Psoas muscle (tissue), 8 donors: ENCODE results near the gene CAMTA1. TPM values are rescaled to one million over a fixed set of nuclear protein-coding genes. Genes with fewer than 3 reads are reported as not detected.

ENCODE experiments used
- ATAC-seq, 4 donors: fragments of 200-7000 bp; cut with Tn5 transposase; one replicate each; pipeline ENCODE4 v1.9.1; 2020; ENCODE audit warnings: moderate library complexity in 3 of 4, mild to moderate bottlenecking in 2 of 4
- DNase-seq, 2 donors: peaks; one replicate each; pipeline ENCODE4 v3.0.0-alpha.2; 2020
- H3K27ac ChIP-seq: fragments of 200-600 bp; one replicate; pipeline ENCODE4 v1.8.0; 2022
- H3K27me3 ChIP-seq, 3 donors: fragments of 200-600 bp in 1 of 3; one replicate each; pipeline versions ENCODE4 v1.6.1 to v1.8.0; 2013 to 2022; ENCODE audit warnings: low read length in 2 of 3, mild to moderate bottlenecking in 2 of 3, moderate library complexity in 1 of 3; ENCODE audit not compliant: insufficient read depth in 3 of 3
- H3K36me3 ChIP-seq, 2 donors: fragments of 200-600 bp in 1 of 2; one replicate each; pipeline versions ENCODE4 v1.6.1 to v1.8.0; 2013 to 2022; ENCODE audit warnings: low read depth in 1 of 2, mild to moderate bottlenecking in 1 of 2, moderate library complexity in 1 of 2; ENCODE audit not compliant: insufficient read depth in 1 of 2
- H3K4me1 ChIP-seq: fragments of 200-600 bp; one replicate; pipeline ENCODE4 v1.8.0; 2022
- H3K4me3 ChIP-seq: fragments of 200-600 bp; one replicate; pipeline ENCODE4 v1.8.0; 2022; ENCODE audit warnings: mild to moderate bottlenecking
- H3K9me3 ChIP-seq: fragments of 200-600 bp; one replicate; pipeline ENCODE4 v1.8.0; 2022
- CTCF ChIP-seq: fragments of 200-600 bp; IDR thresholded peaks from one replicate; pipeline ENCODE4 v1.8.0; 2022; ENCODE audit warnings: antibody characterized with exemption
- WGBS, 3 donors: extraction: QIAGEN DNeasy Blood & Tissue Kit; methylation state at CpG; one replicate each; pipeline versions ENCODE4 v1.1.6 to v1.1.7; 2013; 5-methylcytosine and 5-hydroxymethylcytosine counted together
- intact Hi-C, 2 donors: fragments of 100-400 bp; cut with DNase I; formaldehyde crosslinking; loops; one replicate each; pipeline versions ENCODE4 v1.11.0 to v1.14.2; 2022
- polyA plus RNA-seq, 3 donors: library from polyadenylated mRNA; stranded (reverse); fragments of 200-250 nt; gene quantifications; one replicate each; pipeline ENCODE4 v1.2.3, GENCODE V29; 2013
- total RNA-seq, 4 donors: library from RNA; stranded (reverse); fragmentation: NEBNext Ultra II Directional in 2 of 4; extraction: Animal tissue kit (Norgen Biotek cat#: 25700) in 2 of 4; gene quantifications; one replicate each; pipeline versions ENCODE4 v1.2.1 to v1.2.4, GENCODE V29; 2021 to 2023
- donor health status: healthy with polysubstance abuse.
- donor health status: DM: no; HTN: no; CAD: no; lungs with moderate emphysema.
- donor health status: Bipolar disorder and iron deficiency.
- donor health status: healthy.
- donor health status: DM: yes; HTN: yes; CAD: no.
- donor health status: DM: no; HTN: no; CAD: no.
- donor health status: DM: no; HTN: no; CAD: no.
- donor health status: DM: yes; HTN: yes; CAD: no.

The CAMTA1 gene
- total and polyA plus RNA-seq, 7 donors, result 64.6 to 206 (median 76.5) TPM

DNA sequence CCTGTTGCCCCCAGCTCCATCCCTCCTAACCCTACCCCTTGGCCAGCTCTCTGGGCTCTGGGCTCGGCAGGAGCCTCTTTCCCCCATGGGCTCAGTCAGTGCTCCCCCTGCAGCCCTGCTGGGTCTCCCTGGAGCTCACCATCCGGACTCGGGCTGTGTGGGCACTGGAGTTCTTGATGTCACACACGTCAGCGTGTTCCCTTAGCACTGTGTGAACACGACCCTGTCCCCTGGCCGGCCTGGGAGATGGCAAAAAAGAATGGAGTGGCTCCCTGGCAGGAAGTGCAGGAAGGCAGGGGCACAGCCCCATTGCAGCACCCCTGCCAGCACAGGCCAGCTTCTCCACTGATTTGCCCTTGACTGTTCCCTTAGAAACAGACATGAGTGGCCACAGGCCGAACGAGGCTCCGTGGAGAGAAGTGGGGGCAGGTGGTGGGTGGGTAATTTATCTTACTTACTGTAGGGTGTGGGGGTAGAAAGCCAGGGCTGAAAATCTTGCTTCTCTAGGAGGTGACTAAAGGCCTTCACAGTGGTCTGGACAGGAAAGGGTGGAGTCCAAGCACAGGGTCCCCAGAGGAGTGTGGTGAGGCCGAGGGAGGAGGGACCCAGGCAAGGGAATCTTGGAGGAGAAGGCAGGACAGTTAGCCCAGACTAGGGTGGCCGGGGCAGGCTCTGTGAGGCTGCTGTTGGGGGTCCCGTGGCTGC lies 604.1 kb downstream of the CAMTA1 start:
- WGBS, 3 donors, result 26 to 33% (median 29%) methylated on average over 13 of the region's 13 CpGs
- Histone ChIP-seq H3K4me1 (no peaks in the 10 kb centered on the region), H3K27ac (peak overlapping the region; percentile 1), H3K9me3 (no peaks in the 10 kb centered on the region), H3K36me3 (no peaks in the 10 kb centered on the region), H3K4me3 (no peak overlapping the region), H3K27me3 (peaks cover 0 to 2% (median 0%) of the 10 kb centered on the region in 3 donors)
- DNase-seq (no peak), ATAC-seq (peak in 3 of 4 donors; percentile 17 to 27 (median 19))
- intact Hi-C loops, result no loop called here
- no peak for TF ChIP-seq CTCF

DNA sequence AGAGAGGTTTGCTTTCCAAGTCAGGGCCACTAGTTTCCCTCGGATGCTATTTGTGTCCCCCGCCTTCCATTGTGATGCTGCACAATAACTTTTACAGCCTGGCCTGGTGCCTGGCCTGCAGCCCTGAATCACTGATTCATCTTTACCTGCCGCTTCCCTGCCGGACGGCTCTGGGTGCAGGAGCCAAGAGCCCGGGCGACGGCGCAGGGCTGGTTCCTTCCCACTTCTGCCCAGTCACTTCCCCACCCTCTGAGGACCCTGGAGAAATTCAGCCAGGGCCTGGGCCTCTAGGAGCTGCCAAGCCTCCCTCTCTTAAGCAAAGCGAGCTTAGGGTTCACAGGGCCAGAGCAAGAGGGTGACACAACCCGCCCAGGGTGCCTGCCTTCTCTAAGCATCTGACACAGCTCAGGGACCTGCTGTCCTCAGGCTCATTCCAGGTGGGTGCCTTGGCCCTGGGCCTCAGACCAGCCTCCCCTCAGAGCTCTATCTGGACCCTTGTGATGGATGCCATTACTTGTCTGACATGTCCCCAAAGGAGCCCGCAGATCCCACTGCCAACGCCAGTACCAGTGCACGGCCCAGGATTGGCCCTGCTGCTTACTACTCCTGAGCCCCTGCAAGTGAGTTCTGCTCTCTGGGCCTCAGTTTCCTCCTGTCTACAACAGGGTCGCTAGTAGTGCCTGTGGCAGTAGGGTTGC lies 604.8 kb downstream of the CAMTA1 start:
- H3K27me3 ChIP-seq, result peaks cover 0 to 2% (median 0%) of the 10 kb centered on the region in 3 donors
- no peaks in the 10 kb centered on the region for H3K4me1 ChIP-seq
- ATAC-seq, result peak in 2 of 4 donors; percentile 16 to 30
- H3K9me3 ChIP-seq, result no peaks in the 10 kb centered on the region
- DNase-seq, result no peak
- WGBS, 3 donors, result 77 to 83% (median 77%) methylated on average over 15 of the region's 15 CpGs
- no peak overlapping the region for H3K4me3 ChIP-seq
- intact Hi-C loops, result no loop called here
- no peaks in the 10 kb centered on the region for H3K36me3 ChIP-seq
- TF ChIP-seq CTCF, result no peak
- no peak overlapping the region for H3K27ac ChIP-seq

DNA sequence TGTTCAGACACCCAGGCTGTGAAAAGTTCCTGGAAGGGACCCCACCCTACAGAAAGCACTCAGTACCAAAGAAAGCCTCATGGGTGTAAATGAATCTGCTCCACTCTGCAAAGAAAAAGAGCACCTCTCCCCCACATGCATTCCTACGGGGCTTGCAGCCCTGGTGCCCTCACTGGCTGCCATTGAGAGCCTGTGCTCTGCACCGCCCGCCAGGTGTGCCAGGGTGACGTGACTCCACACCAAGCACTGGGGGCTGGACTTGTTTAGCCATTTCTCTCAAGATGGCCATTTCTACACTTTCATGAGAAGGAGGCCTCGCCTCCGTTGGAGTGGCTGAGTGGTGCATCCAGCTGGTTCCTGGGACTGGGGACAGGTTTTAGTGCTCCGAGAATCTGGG lies 605.3 kb downstream of the CAMTA1 start:
- Histone ChIP-seq H3K27ac (no peak overlapping the region), H3K4me3 (no peak overlapping the region), H3K4me1 (no peaks in the 10 kb centered on the region), H3K9me3 (peaks cover 1% of the 10 kb centered on the region), H3K27me3 (peaks cover 0 to 2% (median 0%) of the 10 kb centered on the region in 3 donors), H3K36me3 (no peaks in the 10 kb centered on the region)
- 92 to 95% (median 94%) methylated on average over 7 of the region's 7 CpGs for WGBS, 3 donors
- intact Hi-C loops, result no loop called here
- DNase-seq, result no peak
- no peak for ATAC-seq
- TF ChIP-seq CTCF, result no peak

DNA sequence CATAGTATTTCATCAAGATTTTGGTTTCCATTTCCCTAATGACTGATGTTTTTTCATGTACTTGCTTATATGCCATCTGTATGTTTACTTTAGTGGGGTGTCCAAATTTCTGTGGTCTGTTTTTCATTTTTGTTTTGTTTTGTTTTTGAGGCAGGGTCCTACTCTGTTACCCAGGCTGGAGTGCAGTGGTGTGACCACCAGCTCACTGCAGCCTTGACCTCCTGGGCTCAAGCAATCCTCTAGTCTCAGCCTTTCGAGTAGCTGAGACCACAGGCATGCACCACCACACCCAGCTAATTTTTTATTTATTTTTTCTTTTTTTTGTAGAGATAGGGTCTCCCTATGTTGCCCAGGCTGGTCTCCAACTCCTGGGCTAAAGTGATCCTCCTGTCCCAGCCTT lies 607.9 kb downstream of the CAMTA1 start:
- ATAC-seq (no peak), DNase-seq (no peak)
- Histone ChIP-seq H3K36me3 (no peaks in the 10 kb centered on the region), H3K4me3 (no peak overlapping the region), H3K4me1 (no peaks in the 10 kb centered on the region), H3K27me3 (no peaks in the 10 kb centered on the region), H3K27ac (no peak overlapping the region), H3K9me3 (peaks cover 6% of the 10 kb centered on the region)
- no peak for TF ChIP-seq CTCF
- intact Hi-C loops, result no loop called here
- 71 to 96% (median 85%) methylated on average over 1 of the region's 1 CpG for WGBS, 3 donors
